Pancreas (tissue), 10 donors: ENCODE results near the gene LETM1. TPM values are rescaled to one million over a fixed set of nuclear protein-coding genes. Genes with fewer than 3 reads are reported as not detected.
A peak's percentile ranks its signal among the peaks of the same experiment; 100 is the strongest.

Experiments
- ATAC-seq, 4 donors: fragments of 200-7000 bp; cut with Tn5 transposase; one replicate each; pipeline versions ENCODE4 v1.8.0 to v1.9.1; 2020; ENCODE audit warnings: mild to moderate bottlenecking in 4 of 4, moderate library complexity in 4 of 4
- DNase-seq, 6 donors: peaks; one replicate each; pipeline ENCODE4 v3.0.0-alpha.2; 2020
- FAIRE-seq: peaks from 2 replicates; lab custom pipeline; 2012; peaks lifted over from hg19 to GRCh38; lab: Jason Lieb, UNC
- H3K27ac ChIP-seq, 4 donors: fragments of 200-600 bp; sonication (generic); 1 replicate in 3 of 4; 2 replicates in 1 of 4; pipeline versions ENCODE4 v1.5.0 to v1.8.0; 2020
- H3K27me3 ChIP-seq, 4 donors: fragments of 200-600 bp; one replicate each; pipeline ENCODE4 v1.8.0; 2021
- H3K36me3 ChIP-seq, 3 donors: fragments of 200-600 bp; sonication (generic) in 1 of 3; one replicate each; pipeline versions ENCODE4 v1.5.0 to v1.8.0; 2020 to 2021
- H3K4me1 ChIP-seq, 3 donors: fragments of 200-600 bp; one replicate each; pipeline ENCODE4 v1.8.0; 2021
- H3K4me3 ChIP-seq, 4 donors: fragments of 200-600 bp; sonication (generic) in 2 of 4; one replicate each; pipeline versions ENCODE4 v1.5.0 to v1.8.0; 2020 to 2021
- H3K9me3 ChIP-seq, 4 donors: fragments of 200-600 bp; one replicate each; pipeline ENCODE4 v1.8.0; 2021
- WGBS, 2 donors: extraction: QIAGEN DNeasy Blood & Tissue Kit; methylation state at CpG; one replicate each; pipeline ENCODE4 v1.1.7; 2013; 5-methylcytosine and 5-hydroxymethylcytosine counted together
- intact Hi-C, 3 donors: fragments of 100-400 bp; cut with DNase I; formaldehyde crosslinking; loops; one replicate each; pipeline versions ENCODE4 v1.11.1 to v1.14.2; 2022
- polyA plus RNA-seq, 2 donors: library from polyadenylated mRNA; stranded (reverse); fragments of 200-250 nt; gene quantifications; one replicate each; pipeline ENCODE4 v1.2.3, GENCODE V29; 2013
- total RNA-seq, 6 donors: library from RNA; stranded (reverse); fragmentation: NEBNext Ultra II Directional in 4 of 6; extraction: Animal tissue kit (Norgen Biotek cat#: 25700) in 4 of 6; gene quantifications; one replicate each; pipeline versions ENCODE4 v1.2.1 to v1.2.4, GENCODE V29; 2021 to 2023
- TF ChIP-seq, protein P1 (sequence below), 4 donors: fragments of 200-600 bp; sonication (generic) in 3 of 4; IDR thresholded peaks; one replicate each; pipeline versions ENCODE4 v1.5.0 to v1.8.0; 2021; ENCODE audit warnings: antibody characterized with exemption in 4 of 4
- donor health status: healthy with polysubstance abuse.
- donor health status: DM: no; HTN: no; CAD: no; lungs with moderate emphysema.
- donor health status: DM: no; HTN: no; CAD: no.
- donor health status: control.
- donor health status: control.
- donor health status: Bipolar disorder and iron deficiency.
- donor health status: DM: yes; HTN: yes; CAD: no.
- donor health status: DM: no; HTN: no; CAD: no.
- donor health status: DM: no; HTN: no; CAD: no.
- donor health status: DM: yes; HTN: yes; CAD: no.

The LETM1 gene
- total and polyA plus RNA-seq, 8 donors, result 13.0 to 28.0 (median 19.3) TPM

DNA sequence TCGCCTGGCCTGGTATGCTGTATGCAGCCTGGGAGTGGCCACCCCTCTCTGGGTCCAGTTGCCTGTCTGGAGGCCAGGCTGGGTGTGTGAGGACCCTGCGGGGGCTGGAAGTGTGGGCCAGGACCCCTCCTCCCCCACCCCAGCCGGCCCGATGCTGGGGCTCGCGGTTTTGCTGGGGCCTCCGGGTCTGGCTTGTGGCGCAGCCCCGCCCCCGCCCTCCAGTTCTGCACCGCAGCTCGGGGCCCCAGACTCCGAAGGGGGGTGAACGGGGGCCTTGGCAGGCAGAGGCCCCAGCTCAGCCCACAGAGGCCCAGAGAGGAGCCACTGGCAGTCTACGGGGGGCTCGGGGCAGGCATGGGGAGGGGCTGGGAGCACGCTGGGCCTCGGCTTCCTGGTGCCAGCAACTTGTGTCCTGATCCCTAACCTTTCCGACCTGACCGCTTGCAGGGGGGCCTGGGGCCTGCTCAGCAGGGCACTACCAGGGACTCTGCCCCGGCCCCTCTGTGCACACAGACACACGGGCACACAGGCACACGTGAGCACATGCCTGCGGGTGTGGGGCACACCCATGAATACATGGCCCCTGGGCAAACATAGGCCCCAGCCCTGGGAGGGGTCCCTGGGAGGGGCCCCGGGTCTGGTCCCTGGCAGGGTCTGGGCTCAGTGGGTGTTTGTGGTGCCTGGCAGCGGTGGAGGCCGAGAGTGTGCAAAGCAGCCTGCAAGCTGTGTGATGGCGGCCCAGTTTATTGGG lies 84.2 kb downstream of the LETM1 start:
- no peaks in the 10 kb centered on the region for H3K9me3 ChIP-seq
- H3K4me3 ChIP-seq, result no peak overlapping the region
- intact Hi-C loops, result no loop called here
- H3K36me3 ChIP-seq, result no peaks in the 10 kb centered on the region
- peak overlapping the region in 1 of 4 donors; percentile 10 for H3K27ac ChIP-seq
- 71 to 73% methylated on average over 19 to 28 of the region's 28 CpGs for WGBS, 2 donors
- no peaks in the 10 kb centered on the region for H3K4me1 ChIP-seq
- no peaks in the 10 kb centered on the region for H3K27me3 ChIP-seq
- no peak for DNase-seq
- ATAC-seq, result no peak
- no peak for FAIRE-seq
- TF ChIP-seq, protein P1, sequence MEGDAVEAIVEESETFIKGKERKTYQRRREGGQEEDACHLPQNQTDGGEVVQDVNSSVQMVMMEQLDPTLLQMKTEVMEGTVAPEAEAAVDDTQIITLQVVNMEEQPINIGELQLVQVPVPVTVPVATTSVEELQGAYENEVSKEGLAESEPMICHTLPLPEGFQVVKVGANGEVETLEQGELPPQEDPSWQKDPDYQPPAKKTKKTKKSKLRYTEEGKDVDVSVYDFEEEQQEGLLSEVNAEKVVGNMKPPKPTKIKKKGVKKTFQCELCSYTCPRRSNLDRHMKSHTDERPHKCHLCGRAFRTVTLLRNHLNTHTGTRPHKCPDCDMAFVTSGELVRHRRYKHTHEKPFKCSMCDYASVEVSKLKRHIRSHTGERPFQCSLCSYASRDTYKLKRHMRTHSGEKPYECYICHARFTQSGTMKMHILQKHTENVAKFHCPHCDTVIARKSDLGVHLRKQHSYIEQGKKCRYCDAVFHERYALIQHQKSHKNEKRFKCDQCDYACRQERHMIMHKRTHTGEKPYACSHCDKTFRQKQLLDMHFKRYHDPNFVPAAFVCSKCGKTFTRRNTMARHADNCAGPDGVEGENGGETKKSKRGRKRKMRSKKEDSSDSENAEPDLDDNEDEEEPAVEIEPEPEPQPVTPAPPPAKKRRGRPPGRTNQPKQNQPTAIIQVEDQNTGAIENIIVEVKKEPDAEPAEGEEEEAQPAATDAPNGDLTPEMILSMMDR (IDR thresholded peaks at IDR 0.05), result no peak

DNA sequence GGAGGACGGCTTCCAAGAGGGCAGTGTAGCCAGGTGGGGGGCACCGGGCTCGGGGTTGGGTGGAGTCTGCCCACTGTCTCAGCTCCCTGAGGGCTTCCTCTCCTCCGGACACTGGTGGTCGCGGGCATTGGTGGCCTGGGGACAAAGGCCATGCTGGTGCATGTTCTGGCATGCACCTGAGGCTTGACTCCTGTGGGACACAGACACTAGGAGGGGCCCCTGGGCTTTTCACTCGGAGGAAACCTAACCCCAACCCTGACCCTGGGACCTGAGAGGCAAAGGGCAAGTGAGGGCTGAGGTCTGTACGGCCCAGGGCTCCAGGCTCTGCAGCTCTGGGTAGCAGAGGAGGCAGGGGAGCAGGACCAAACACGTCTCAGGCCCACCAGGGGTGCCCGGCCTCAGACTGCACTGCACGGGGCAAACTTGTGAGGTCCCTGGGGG lies 85.1 kb downstream of the LETM1 start:
- Histone ChIP-seq H3K27ac (peak overlapping the region in 1 of 4 donors; percentile 89), H3K27me3 (no peaks in the 10 kb centered on the region), H3K4me3 (no peak overlapping the region), H3K36me3 (no peaks in the 10 kb centered on the region), H3K9me3 (no peaks in the 10 kb centered on the region), H3K4me1 (peaks cover 0 to 2% (median 0%) of the 10 kb centered on the region in 3 donors)
- ATAC-seq, result no peak
- intact Hi-C loops, result no loop called here
- 69 to 71% methylated on average over 11 of the region's 11 CpGs for WGBS, 2 donors
- DNase-seq, result no peak
- TF ChIP-seq, protein P1 (IDR thresholded peaks at IDR 0.05), result no peak
- no peak for FAIRE-seq

DNA sequence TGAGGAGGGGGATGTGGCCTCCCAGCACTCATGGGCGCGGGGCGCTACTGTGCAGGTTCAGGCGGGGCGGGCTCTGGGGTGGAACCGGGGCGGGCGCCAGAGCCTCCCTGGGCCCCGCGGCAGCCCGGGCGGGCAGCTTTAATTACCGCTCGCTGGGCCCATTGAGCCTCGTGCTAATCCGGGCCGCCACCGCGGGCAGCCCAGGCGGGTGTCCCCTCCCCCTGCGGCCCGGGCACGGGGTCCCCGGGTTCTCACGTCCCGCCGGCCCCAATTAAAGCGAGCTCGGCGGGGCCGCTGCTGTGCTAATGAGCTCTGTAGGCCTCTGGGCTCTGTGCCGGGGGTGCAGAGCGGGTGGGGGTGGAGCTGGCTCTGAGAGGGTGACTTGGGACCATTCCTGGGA lies 85.7 kb downstream of the LETM1 start:
- Histone ChIP-seq H3K9me3 (no peaks in the 10 kb centered on the region), H3K36me3 (no peaks in the 10 kb centered on the region), H3K27ac (peak overlapping the region; percentile 84 to 89 (median 86)), H3K4me1 (peaks cover 0 to 2% (median 0%) of the 10 kb centered on the region in 3 donors), H3K4me3 (no peak overlapping the region), H3K27me3 (no peaks in the 10 kb centered on the region)
- TF ChIP-seq, protein P1 (IDR thresholded peaks at IDR 0.05), result no peak
- DNase-seq, result no peak
- FAIRE-seq, result no peak
- WGBS, 2 donors, result 57 to 63% methylated on average over 26 to 33 of the region's 33 CpGs
- ATAC-seq, result no peak
- intact Hi-C loops, result no loop called here

DNA sequence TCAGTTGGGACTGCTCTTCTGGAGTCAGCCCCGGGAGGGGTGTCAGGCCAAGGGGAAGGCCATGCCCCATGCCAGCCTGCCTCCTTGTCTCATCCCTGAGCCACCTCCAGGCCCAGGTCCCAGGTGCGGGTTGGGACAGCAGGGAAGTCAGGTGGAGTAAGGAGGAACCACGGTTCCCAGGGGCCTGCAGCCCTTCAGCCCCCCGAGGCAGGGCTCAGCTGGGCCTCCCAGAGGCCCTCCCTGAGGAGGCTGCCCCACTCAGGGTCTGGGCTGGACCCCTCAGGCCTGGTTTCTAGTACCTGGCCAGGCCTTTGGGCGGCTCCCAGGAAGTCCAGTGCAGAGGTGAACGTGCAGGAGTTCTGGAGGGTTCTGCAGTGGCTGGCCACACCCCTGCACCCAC lies 86.3 kb downstream of the LETM1 start:
- FAIRE-seq, result no peak
- Histone ChIP-seq H3K27me3 (no peaks in the 10 kb centered on the region), H3K4me1 (peaks cover 0 to 2% (median 0%) of the 10 kb centered on the region in 3 donors), H3K36me3 (no peaks in the 10 kb centered on the region), H3K9me3 (no peaks in the 10 kb centered on the region), H3K27ac (peak overlapping the region; percentile 84 to 89 (median 86)), H3K4me3 (no peak overlapping the region)
- TF ChIP-seq, protein P1 (IDR thresholded peaks at IDR 0.05), result no peak
- intact Hi-C loops, result no loop called here
- DNase-seq, result no peak
- WGBS, 2 donors, result 69 to 74% methylated on average over 6 of the region's 6 CpGs
- ATAC-seq, result no peak
